ENCODE measurements around the gene LDLRAP1. TPM values are rescaled to one million over a fixed set of nuclear protein-coding genes. Genes with fewer than 3 reads are reported as not detected.

Gene LDLRAP1
- total RNA-seq, 1 donor from 2014 or later = 23.5 TPM

DNA sequence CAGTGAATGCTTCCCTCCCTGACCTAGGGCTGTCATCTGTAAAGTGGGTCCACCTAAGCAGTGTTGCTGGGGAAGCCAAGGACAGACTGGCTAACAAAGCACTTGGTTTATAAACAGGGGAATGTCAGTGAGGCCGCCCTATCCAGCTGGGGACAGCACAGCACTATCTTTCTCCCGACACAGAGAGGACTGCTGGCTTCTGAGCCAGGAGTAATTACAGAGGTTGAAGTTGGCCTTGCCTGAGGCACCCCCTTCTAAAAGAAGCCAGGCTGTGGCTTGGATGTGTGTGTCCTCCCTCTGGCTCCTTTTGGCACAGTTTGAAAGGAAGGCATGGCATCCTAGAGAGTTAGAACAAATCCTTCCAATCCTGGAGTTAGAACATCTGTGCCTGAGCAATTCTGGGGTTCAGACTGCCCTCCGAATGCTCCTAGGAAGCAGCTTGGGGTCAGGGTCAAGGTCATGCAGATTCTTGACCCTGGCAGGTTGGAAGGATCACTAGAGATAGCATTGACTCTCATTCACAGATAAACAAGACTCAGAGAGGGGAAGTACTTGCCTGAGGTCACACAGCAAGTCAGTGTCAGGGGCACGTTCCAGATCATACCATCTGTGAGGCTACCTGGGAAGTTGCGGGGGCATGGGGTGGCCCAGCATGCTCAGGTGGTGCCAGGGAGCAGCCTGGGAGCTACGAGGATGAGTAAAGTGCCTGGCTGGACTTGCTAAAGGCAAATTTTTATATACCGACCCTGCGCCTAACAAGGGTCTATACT is 1.3 kb upstream of the LDLRAP1 start:
- Mint-ChIP-seq H3K27ac (ENCODE audit: unreplicated experiment) (no peak overlapping the region), H3K27me3 (ENCODE audit: low read depth) (no peaks in the 10 kb centered on the region), H3K36me3 (ENCODE audit: low read depth) (no peaks in the 10 kb centered on the region), H3K4me1 (ENCODE audit: low read depth) (peaks cover 10% of the 10 kb centered on the region), H3K9me3 (ENCODE audit: low read depth) (no peaks in the 10 kb centered on the region), H3K4me3 (ENCODE audit: unreplicated experiment) (no peak overlapping the region)
- TF ChIP-seq, protein P1, sequence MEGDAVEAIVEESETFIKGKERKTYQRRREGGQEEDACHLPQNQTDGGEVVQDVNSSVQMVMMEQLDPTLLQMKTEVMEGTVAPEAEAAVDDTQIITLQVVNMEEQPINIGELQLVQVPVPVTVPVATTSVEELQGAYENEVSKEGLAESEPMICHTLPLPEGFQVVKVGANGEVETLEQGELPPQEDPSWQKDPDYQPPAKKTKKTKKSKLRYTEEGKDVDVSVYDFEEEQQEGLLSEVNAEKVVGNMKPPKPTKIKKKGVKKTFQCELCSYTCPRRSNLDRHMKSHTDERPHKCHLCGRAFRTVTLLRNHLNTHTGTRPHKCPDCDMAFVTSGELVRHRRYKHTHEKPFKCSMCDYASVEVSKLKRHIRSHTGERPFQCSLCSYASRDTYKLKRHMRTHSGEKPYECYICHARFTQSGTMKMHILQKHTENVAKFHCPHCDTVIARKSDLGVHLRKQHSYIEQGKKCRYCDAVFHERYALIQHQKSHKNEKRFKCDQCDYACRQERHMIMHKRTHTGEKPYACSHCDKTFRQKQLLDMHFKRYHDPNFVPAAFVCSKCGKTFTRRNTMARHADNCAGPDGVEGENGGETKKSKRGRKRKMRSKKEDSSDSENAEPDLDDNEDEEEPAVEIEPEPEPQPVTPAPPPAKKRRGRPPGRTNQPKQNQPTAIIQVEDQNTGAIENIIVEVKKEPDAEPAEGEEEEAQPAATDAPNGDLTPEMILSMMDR (IDR thresholded peaks at IDR 0.05) = no peak
- DNase-seq (ENCODE audit: low spot score) = no peak

DNA sequence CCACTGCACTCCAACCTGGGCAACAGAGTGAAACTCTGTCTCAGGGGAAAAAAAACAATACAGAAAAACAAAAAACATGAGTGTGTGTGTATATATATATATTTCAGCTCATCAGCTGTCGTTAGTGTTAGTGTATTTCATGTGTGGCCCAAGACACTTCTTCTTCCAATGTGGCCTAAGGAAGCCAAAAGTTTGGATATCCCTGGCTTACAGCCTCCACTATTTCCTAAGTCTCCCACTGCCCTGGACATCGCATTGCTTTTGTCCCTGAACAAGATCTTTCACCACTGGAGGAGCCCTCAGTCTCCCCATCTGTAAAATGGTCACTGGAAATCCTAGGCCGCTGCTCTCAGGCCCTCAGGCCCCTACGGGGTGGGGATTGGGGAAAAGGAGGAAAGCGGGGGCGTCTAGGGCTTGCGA is 391 bp upstream of the LDLRAP1 start:
- Mint-ChIP-seq H3K4me1 (ENCODE audit: low read depth) (peaks cover 10% of the 10 kb centered on the region), H3K9me3 (ENCODE audit: low read depth) (no peaks in the 10 kb centered on the region), H3K4me3 (ENCODE audit: unreplicated experiment) (peak overlapping the region; percentile 16), H3K36me3 (ENCODE audit: low read depth) (no peaks in the 10 kb centered on the region), H3K27me3 (ENCODE audit: low read depth) (no peaks in the 10 kb centered on the region), H3K27ac (ENCODE audit: unreplicated experiment) (no peak overlapping the region)
- DNase-seq (ENCODE audit: low spot score) = no peak
- TF ChIP-seq, protein P1 (IDR thresholded peaks at IDR 0.05) = no peak

DNA sequence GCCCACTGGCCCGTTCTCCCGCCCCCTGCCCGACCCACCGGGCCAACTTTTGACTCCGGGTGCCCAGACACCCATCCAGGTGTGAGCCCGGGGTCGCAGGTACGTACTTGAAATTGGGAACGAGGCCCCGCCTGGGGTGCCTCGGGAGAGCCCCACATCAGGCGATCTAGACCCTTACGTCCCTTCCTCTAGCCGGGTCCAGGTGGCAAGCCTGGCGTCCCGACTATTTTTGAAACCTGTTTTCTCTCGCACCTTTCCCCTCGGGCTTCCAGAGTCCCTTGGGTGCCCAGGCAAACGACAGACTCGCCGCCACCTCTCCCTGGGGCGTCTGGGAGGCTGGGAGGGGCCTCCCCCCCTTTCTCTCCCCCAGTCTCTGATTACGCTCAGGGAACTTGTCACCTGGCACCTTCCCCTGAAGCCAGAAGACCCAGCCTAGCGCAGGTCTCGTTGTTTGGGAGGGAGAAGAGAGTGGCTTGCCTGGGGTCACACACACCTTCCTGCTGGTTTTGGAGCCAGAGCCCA is 898 bp downstream of the LDLRAP1 start:
- TF ChIP-seq, protein P1 (IDR thresholded peaks at IDR 0.05) = no peak
- Mint-ChIP-seq H3K4me3 (ENCODE audit: unreplicated experiment) (peak overlapping the region; percentile 78), H3K4me1 (ENCODE audit: low read depth) (peaks cover 18% of the 10 kb centered on the region), H3K36me3 (ENCODE audit: low read depth) (no peaks in the 10 kb centered on the region), H3K27me3 (ENCODE audit: low read depth) (no peaks in the 10 kb centered on the region), H3K9me3 (ENCODE audit: low read depth) (no peaks in the 10 kb centered on the region), H3K27ac (ENCODE audit: unreplicated experiment) (no peak overlapping the region)
- no peak for DNase-seq (ENCODE audit: low spot score)

DNA sequence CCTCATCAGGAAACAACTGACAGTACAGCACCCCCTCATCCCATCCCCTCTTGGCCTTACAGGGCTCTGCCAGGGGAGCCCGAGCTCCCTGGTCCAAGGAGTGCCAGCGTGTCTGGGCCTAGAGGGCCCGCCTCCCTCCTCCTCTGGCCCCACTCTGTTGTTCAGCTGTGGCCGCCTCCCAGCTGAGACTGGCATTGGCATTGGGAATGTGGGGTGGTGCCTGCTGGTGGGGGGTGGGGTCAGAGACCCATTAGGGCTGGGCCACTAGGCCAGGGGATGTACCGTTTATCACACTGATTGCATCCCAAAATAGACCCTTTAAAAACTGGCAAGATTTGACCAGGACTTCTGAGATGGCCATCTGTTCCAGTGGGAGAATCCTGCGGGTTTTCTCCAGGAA is 1.4 kb downstream of the LDLRAP1 start:
- no peak overlapping the region for H3K27ac Mint-ChIP-seq (ENCODE audit: unreplicated experiment)

DNA sequence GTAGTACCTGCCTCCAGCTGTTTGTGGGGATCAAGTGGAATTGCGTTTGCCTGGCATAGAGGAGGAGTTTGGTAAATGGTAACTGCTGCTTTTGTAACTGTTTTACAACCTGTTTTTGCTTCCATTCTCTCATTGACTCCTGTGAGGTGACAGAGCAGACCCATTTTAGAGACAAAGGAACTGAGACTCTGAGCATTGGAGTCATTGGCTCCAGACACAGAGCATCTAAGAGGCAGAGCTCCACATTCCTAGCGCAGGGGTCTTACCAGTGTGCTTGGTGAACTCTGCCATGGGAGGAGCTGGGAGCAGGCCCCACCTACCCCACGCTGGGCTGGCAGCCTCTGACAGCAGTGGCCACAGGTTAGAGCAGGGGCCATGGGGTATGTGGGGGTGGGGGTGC is 2.4 kb downstream of the LDLRAP1 start:
- TF ChIP-seq, protein P1 (IDR thresholded peaks at IDR 0.05) = no peak
- Mint-ChIP-seq H3K4me3 (ENCODE audit: unreplicated experiment) (no peak overlapping the region), H3K4me1 (ENCODE audit: low read depth) (peaks cover 33% of the 10 kb centered on the region), H3K27me3 (ENCODE audit: low read depth) (no peaks in the 10 kb centered on the region), H3K27ac (ENCODE audit: unreplicated experiment) (no peak overlapping the region), H3K9me3 (ENCODE audit: low read depth) (no peaks in the 10 kb centered on the region), H3K36me3 (ENCODE audit: low read depth) (no peaks in the 10 kb centered on the region)
- DNase-seq (ENCODE audit: low spot score) = no peak

More for the DNA sequence above, 1.4 kb downstream of the LDLRAP1 start:
- Mint-ChIP-seq H3K4me1 (ENCODE audit: low read depth) (peaks cover 23% of the 10 kb centered on the region), H3K27me3 (ENCODE audit: low read depth) (no peaks in the 10 kb centered on the region), H3K9me3 (ENCODE audit: low read depth) (no peaks in the 10 kb centered on the region), H3K4me3 (ENCODE audit: unreplicated experiment) (peak overlapping the region; percentile 78), H3K36me3 (ENCODE audit: low read depth) (no peaks in the 10 kb centered on the region)
- TF ChIP-seq, protein P1 (IDR thresholded peaks at IDR 0.05) = no peak
- DNase-seq (ENCODE audit: low spot score) = no peak

All from chondrocyte (in vitro differentiated cells).